ENCODE measurements around the gene CERS3. TPM values are rescaled to one million over a fixed set of nuclear protein-coding genes. Genes with fewer than 3 reads are reported as not detected.

The CERS3 gene
- total RNA-seq, 4 donors from 2014 or later, result not detected

- intact Hi-C loops (cut with DNase I; ENCODE audit: low total_unique reads), result no loop called here
- no peaks in the 10 kb centered on the region for H3K36me3 ChIP-seq
- in situ Hi-C loops (cut with MboI; ENCODE audit: low pct_ligation_motif_present in 1 of 4, low pct_unique_long_range_greater_than_20kb in 1 of 4, low sequenced_read_pairs in 3 of 4), result no loop called here
- H3K27me3 ChIP-seq, result no peaks in the 10 kb centered on the region
- H3K27ac ChIP-seq, result no peak overlapping the region
- 84 to 93% methylated on average over 3 of the region's 3 CpGs for WGBS, 2 donors (ENCODE audit: low coverage in 1 of 2)
- TF ChIP-seq POLR2AphosphoS5 (IDR thresholded peaks at IDR 0.05), result no peak
- no peak for TF ChIP-seq POLR2A (IDR thresholded peaks at IDR 0.05)
- TF ChIP-seq CTCF (IDR thresholded peaks at IDR 0.05), result no peak
- no peak for TF ChIP-seq EP300 (IDR thresholded peaks at IDR 0.05; ENCODE audit: low read depth)
- no peak for DNase-seq
- H3K9me3 ChIP-seq, result no peaks in the 10 kb centered on the region
- no peak overlapping the region for H3K4me3 ChIP-seq
- peaks cover 0 to 8% (median 1%) of the 10 kb centered on the region in 4 donors for H3K4me1 ChIP-seq
Measured at GRCh38 chr15:100437261-100437660, 91.5 kb downstream of the CERS3 start.

GRCh38 chr15:100434561-100434960 is 94.2 kb downstream of the CERS3 start:
- 77 to 93% methylated on average over 6 of the region's 6 CpGs for WGBS, 2 donors (ENCODE audit: low coverage in 1 of 2)
- H3K27me3 ChIP-seq, result no peaks in the 10 kb centered on the region
- TF ChIP-seq EP300 (IDR thresholded peaks at IDR 0.05; ENCODE audit: low read depth) (no peak), POLR2A (IDR thresholded peaks at IDR 0.05) (no peak), CTCF (IDR thresholded peaks at IDR 0.05) (no peak), POLR2AphosphoS5 (IDR thresholded peaks at IDR 0.05) (no peak)
- H3K9me3 ChIP-seq, result no peaks in the 10 kb centered on the region
- no peaks in the 10 kb centered on the region for H3K36me3 ChIP-seq
- no peak overlapping the region for H3K27ac ChIP-seq
- in situ Hi-C loops (cut with MboI; ENCODE audit: low pct_ligation_motif_present in 1 of 4, low pct_unique_long_range_greater_than_20kb in 1 of 4, low sequenced_read_pairs in 3 of 4), result no loop called here
- no peak overlapping the region for H3K4me3 ChIP-seq
- intact Hi-C loops (cut with DNase I; ENCODE audit: low total_unique reads), result no loop called here
- peaks cover 0 to 8% (median 1%) of the 10 kb centered on the region in 4 donors for H3K4me1 ChIP-seq
- DNase-seq, result no peak

GRCh38 chr15:100434038-100434437 is 94.7 kb downstream of the CERS3 start:
- Histone ChIP-seq H3K36me3 (no peaks in the 10 kb centered on the region), H3K27ac (no peak overlapping the region), H3K4me3 (no peak overlapping the region), H3K4me1 (peaks cover 0 to 8% (median 1%) of the 10 kb centered on the region in 4 donors), H3K9me3 (no peaks in the 10 kb centered on the region), H3K27me3 (no peaks in the 10 kb centered on the region)
- no peak for DNase-seq
- TF ChIP-seq POLR2A (IDR thresholded peaks at IDR 0.05) (no peak), CTCF (IDR thresholded peaks at IDR 0.05) (no peak), EP300 (IDR thresholded peaks at IDR 0.05; ENCODE audit: low read depth) (no peak), POLR2AphosphoS5 (IDR thresholded peaks at IDR 0.05) (no peak)
- intact Hi-C loops (cut with DNase I; ENCODE audit: low total_unique reads) (no loop called here), in situ Hi-C loops (cut with MboI; ENCODE audit: low pct_ligation_motif_present in 1 of 4, low pct_unique_long_range_greater_than_20kb in 1 of 4, low sequenced_read_pairs in 3 of 4) (no loop called here)
- 20 to 91% methylated on average over 1 to 8 of the region's 8 CpGs for WGBS, 2 donors (ENCODE audit: low coverage in 1 of 2)

- H3K9me3 ChIP-seq, result no peaks in the 10 kb centered on the region
- peaks cover 0 to under 1% (median 0%) of the 10 kb centered on the region in 4 donors for H3K4me1 ChIP-seq
- intact Hi-C loops (cut with DNase I; ENCODE audit: low total_unique reads), result no loop called here
- no peaks in the 10 kb centered on the region for H3K27me3 ChIP-seq
- no peaks in the 10 kb centered on the region for H3K36me3 ChIP-seq
- TF ChIP-seq EP300 (IDR thresholded peaks at IDR 0.05; ENCODE audit: low read depth) (no peak), POLR2AphosphoS5 (IDR thresholded peaks at IDR 0.05) (no peak), CTCF (IDR thresholded peaks at IDR 0.05) (no peak)
- DNase-seq, result no peak
- no peak overlapping the region for H3K4me3 ChIP-seq
- 80 to 95% methylated on average over 1 to 2 of the region's 2 CpGs for WGBS, 2 donors (ENCODE audit: low coverage in 1 of 2)
- in situ Hi-C loops (cut with MboI; ENCODE audit: low pct_ligation_motif_present in 1 of 4, low pct_unique_long_range_greater_than_20kb in 1 of 4, low sequenced_read_pairs in 3 of 4), result no loop called here
- H3K27ac ChIP-seq, result no peak overlapping the region
Measured at GRCh38 chr15:100433304-100433703, 95.4 kb downstream of the CERS3 start.
